GM12878 (cell line): ENCODE measurements around the gene WWTR1. TPM values are rescaled to one million over a fixed set of nuclear protein-coding genes. Genes with fewer than 3 reads are reported as not detected.

Experiments used
- ATAC-seq: fragments of 200-7000 bp; cut with Tn5 transposase; 3 replicates; pipeline ENCODE4 v1.9.1; 2020; ENCODE audit warnings: mild to moderate bottlenecking, moderate library complexity
- BruUV-seq: library from RNA; stranded (reverse); fragments of 400-500 nt; replicated peaks from 2 replicates; lab custom pipeline; 2021; lab: Mats Ljungman, UMichigan
- CTCF ChIA-PET: fragments of 300-600 bp; sonication (Branson Sonifier 250); formaldehyde crosslinking; extraction: SDS; loops from one replicate; lab custom pipeline; 2021; ENCODE audit warnings: inconsistent platforms; lab: Yijun Ruan, JAX
- POLR2A ChIA-PET: fragments of 350-600 bp; formaldehyde crosslinking; extraction: SDS; loops from one replicate; lab custom pipeline; 2021; ENCODE audit warnings: inconsistent platforms; lab: Charles Lee
- RAD21 ChIA-PET: fragments of 300-600 bp; sonication (Branson Sonifier 250); formaldehyde crosslinking; loops from one replicate; lab custom pipeline; 2023; ENCODE audit warnings: antibody characterized with exemption; ENCODE audit not compliant: unreplicated experiment; lab: Charles Lee
- SMC1A ChIA-PET: fragments of 300-600 bp; sonication (Branson Sonifier 250); formaldehyde crosslinking; loops from one replicate; lab custom pipeline; 2023; ENCODE audit not compliant: unreplicated experiment, uncharacterized antibody; lab: Charles Lee
- DNase-seq: peaks from one replicate; pipeline ENCODE4 v3.0.0-alpha.2; 2011; ENCODE audit warnings: low read depth, low spot score
- FAIRE-seq: peaks from 3 replicates; lab custom pipeline; 2011; peaks lifted over from hg19 to GRCh38; lab: Jason Lieb, UNC
- H2AFZ ChIP-seq: 2 replicates; pipeline ENCODE4 v1.6.0; 2011; ENCODE audit warnings: low read depth, low read length, control low read depth; ENCODE audit not compliant: control insufficient read depth
- H3K27ac ChIP-seq: 2 replicates; pipeline ENCODE4 v1.5.1; 2011; ENCODE audit warnings: control low read depth; ENCODE audit not compliant: control insufficient read depth, insufficient read depth
- H3K27me3 ChIP-seq, 2 experiments: replicated peaks in 1 of 2; 2 replicates each; pipeline versions ENCODE4 v1.6.0 to v1.6.1; 2011; ENCODE audit warnings: low read length in 1 of 2; ENCODE audit not compliant: control insufficient read depth in 2 of 2, insufficient read depth in 2 of 2
- H3K36me3 ChIP-seq, 2 experiments: 2 replicates each; pipeline ENCODE4 v1.5.1; 2011; ENCODE audit warnings: low read length in 1 of 2; ENCODE audit not compliant: control insufficient read depth in 2 of 2, insufficient read depth in 2 of 2
- H3K4me1 ChIP-seq: 2 replicates; pipeline ENCODE4 v1.6.1; 2011; ENCODE audit warnings: mild to moderate bottlenecking, low read length, moderate library complexity, mixed read lengths; ENCODE audit not compliant: control insufficient read depth, insufficient read depth
- H3K4me2 ChIP-seq: 2 replicates; pipeline ENCODE4 v1.6.0; 2011; ENCODE audit warnings: control low read depth; ENCODE audit not compliant: control insufficient read depth, insufficient read depth
- H3K4me3 ChIP-seq: fragments of 200-600 bp; sonication (generic); 2 replicates; pipeline ENCODE4 v1.5.1; 2016
- H3K79me2 ChIP-seq: 2 replicates; pipeline ENCODE4 v1.6.0; 2011; ENCODE audit warnings: low read length; ENCODE audit not compliant: control insufficient read depth, insufficient read depth
- H3K9ac ChIP-seq: 2 replicates; pipeline ENCODE4 v1.8.0; 2011; ENCODE audit warnings: low read length, control low read depth, mixed read lengths; ENCODE audit not compliant: control insufficient read depth, insufficient read depth
- H3K9me3 ChIP-seq: replicated peaks from 3 replicates; pipeline ENCODE4 v1.5.1; 2011; ENCODE audit warnings: mild to moderate bottlenecking, low read length; ENCODE audit not compliant: control insufficient read depth, insufficient read depth
- H4K20me1 ChIP-seq: 2 replicates; pipeline ENCODE4 v1.6.0; 2011; ENCODE audit not compliant: control insufficient read depth, insufficient read depth
- BRCA1 ChIP-seq: IDR thresholded peaks from 2 replicates; pipeline ENCODE4 v1.6.1; 2011; ENCODE audit warnings: low read depth, low read length, improper control_type of control experiment
- CBX3 ChIP-seq: fragments of 200-600 bp; sonication (generic); IDR thresholded peaks from 2 replicates; pipeline ENCODE4 v1.6.1; 2016; ENCODE audit warnings: low read depth, borderline replicate concordance
- CREB1 ChIP-seq: IDR thresholded peaks from 2 replicates; pipeline ENCODE4 v1.6.1; 2012; ENCODE audit warnings: low read depth, mild to moderate bottlenecking, inconsistent platforms
- EGR1 ChIP-seq, 2 experiments: IDR thresholded peaks; 1 replicate in 1 of 2; 2 replicates in 1 of 2; pipeline ENCODE4 v1.6.1; 2011 to 2012; ENCODE audit warnings: low read depth in 2 of 2, low read length in 2 of 2, borderline replicate concordance in 1 of 2, mild to moderate bottlenecking in 1 of 2, moderate library complexity in 1 of 2
- HDGF ChIP-seq: fragments of 450-650 bp; IDR thresholded peaks from 2 replicates; pipeline ENCODE4 v1.6.1; 2016; ENCODE audit warnings: antibody characterized with exemption
- NFXL1 ChIP-seq: fragments of 450-650 bp; IDR thresholded peaks from 2 replicates; pipeline ENCODE4 v1.6.1; 2017; ENCODE audit warnings: antibody characterized with exemption, mild to moderate bottlenecking, borderline replicate concordance
- PAX5 ChIP-seq: IDR thresholded peaks from 2 replicates; pipeline ENCODE4 v1.6.1; 2011; ENCODE audit warnings: low read depth, low read length, borderline replicate concordance
- PAX8 ChIP-seq: fragments of 450-650 bp; IDR thresholded peaks from 2 replicates; pipeline ENCODE4 v1.6.1; 2017; ENCODE audit warnings: mild to moderate bottlenecking, moderate library complexity
- RCOR1 ChIP-seq: conservative IDR thresholded peaks from 2 replicates; pipeline ENCODE4 v1.6.1; 2012; ENCODE audit warnings: low read depth, low read length, improper control_type of control experiment
- RFX5 ChIP-seq: IDR thresholded peaks from 2 replicates; pipeline ENCODE4 v1.6.1; 2011; ENCODE audit warnings: low read depth, low read length, improper control_type of control experiment
- SREBF2 ChIP-seq: IDR thresholded peaks from 2 replicates; pipeline ENCODE4 v1.6.1; 2012; ENCODE audit warnings: mild to moderate bottlenecking, low read length
- SUPT20H ChIP-seq: IDR thresholded peaks from 2 replicates; pipeline ENCODE4 v1.6.1; 2011; ENCODE audit warnings: low read depth, mild to moderate bottlenecking, low read length, moderate library complexity, borderline replicate concordance; ENCODE audit not compliant: control insufficient read depth
- ZNF274 ChIP-seq: IDR thresholded peaks from one replicate; pipeline ENCODE4 v1.8.0; 2011; ENCODE audit not compliant: insufficient read length, insufficient read depth
- ZZZ3 ChIP-seq: IDR thresholded peaks from 2 replicates; pipeline ENCODE4 v1.6.1; 2011; ENCODE audit warnings: low read depth; ENCODE audit not compliant: control insufficient read depth, insufficient read length
- WGBS: methylation state at CpG from one replicate; pipeline ENCODE4 v1.1.6; 2016; ENCODE audit warnings: low lambda C conversion rate; ENCODE audit not compliant: insufficient replicate concordance, insufficient coverage; ENCODE audit errors: missing lambda C conversion rate; 5-methylcytosine and 5-hydroxymethylcytosine counted together
- in situ Hi-C: fragments of 300-500 bp; cut with MboI; formaldehyde crosslinking; loops from 9 replicates; pipeline ENCODE4 v1.14.3; 2018; ENCODE audit warnings: mixed read lengths
- intact Hi-C: fragments of 100-400 bp; cut with micrococcal nuclease; formaldehyde crosslinking; loops from one replicate; pipeline ENCODE4 v1.14.2; 2022; ENCODE audit not compliant: unreplicated experiment
- polyA plus RNA-seq, 11 experiments: library from polyadenylated mRNA; depleted of rRNA in 4 of 11; unstranded in 6 of 11; stranded (reverse) in 5 of 11; fragments of >200 nt; fragmentation: Nextera tagmentation in 4 of 11; fragmentation: Illumina TruSeq in 1 of 11; extraction: Ambion mirVana in 4 of 11; extraction: Trizol in 1 of 11; gene quantifications; 1 replicate in 1 of 11; 2 replicates in 10 of 11; pipeline versions ENCODE4 v1.2.1 to v1.2.3, GENCODE V29; 2011 to 2016; ENCODE audit warnings: inconsistent platforms in 2 of 11, missing spikeins in 2 of 11, low read depth in 1 of 11
- total RNA-seq, 4 experiments: library from RNA; depleted of rRNA in 3 of 4; stranded (reverse); fragments of >200 nt in 3 of 4; fragmentation: Illumina TruSeq in 1 of 4; extraction: Trizol in 1 of 4; gene quantifications; 2 replicates each; pipeline versions ENCODE4 v1.2.1 to v1.2.3, GENCODE V29; 2013 to 2021
- TF ChIP-seq, protein P1 (sequence below): IDR thresholded peaks from 2 replicates; pipeline ENCODE4 v1.6.1; 2012; ENCODE audit warnings: low read depth, low read length, improper control_type of control experiment
- TF ChIP-seq, protein P2 (sequence below): fragments of 450-650 bp; conservative IDR thresholded peaks from 2 replicates; pipeline ENCODE4 v1.6.1; 2017; ENCODE audit warnings: mild to moderate bottlenecking, moderate library complexity
- TF ChIP-seq, protein P3 (sequence below): fragments of 450-650 bp; IDR thresholded peaks from 2 replicates; pipeline ENCODE4 v1.6.1; 2018; ENCODE audit warnings: borderline replicate concordance, mild to moderate bottlenecking; ENCODE audit not compliant: partially characterized antibody
- TF ChIP-seq, protein P4 (sequence below): fragments of 450-650 bp; IDR thresholded peaks from 2 replicates; pipeline ENCODE4 v1.6.1; 2016; ENCODE audit warnings: mild to moderate bottlenecking

WWTR1 gene
- total and polyA plus RNA-seq, 10 of the 15 experiments (the other 5 are each of a cell fraction or from before 2014, with no cell fraction given) = 2.5 to 18.5 (median 5.8) TPM

DNA sequence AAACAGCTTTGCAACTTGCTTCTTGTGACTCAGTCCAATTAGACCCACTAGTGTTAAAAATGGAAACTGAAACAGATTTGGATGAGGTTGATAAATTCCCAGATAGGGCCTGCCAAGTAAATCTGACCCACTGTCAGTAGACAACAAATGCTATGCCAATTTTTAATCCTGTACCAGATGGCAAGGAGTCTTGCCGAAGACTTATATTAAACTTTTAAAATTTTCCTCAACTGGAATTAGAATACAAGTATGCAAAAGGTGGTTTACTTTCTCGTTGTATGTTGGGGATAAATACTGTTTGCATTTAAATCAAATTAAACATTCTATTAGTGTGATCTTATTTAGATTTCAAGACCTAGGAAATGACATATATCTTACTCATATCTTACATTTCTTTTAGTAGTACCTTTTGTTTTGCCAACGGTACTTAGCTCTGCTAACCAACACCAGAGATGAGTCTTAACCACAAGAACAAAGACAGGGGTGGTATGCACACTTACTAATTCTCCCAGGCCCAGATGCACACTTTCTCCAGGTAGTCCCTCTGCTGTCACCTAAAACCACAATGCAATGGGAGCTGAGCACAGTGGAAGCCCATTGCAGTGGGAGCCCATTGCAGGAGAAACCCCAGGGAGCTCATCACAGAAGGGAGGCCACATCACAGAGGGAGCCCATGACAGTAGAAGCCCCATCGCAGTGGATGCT, 77.8 kb downstream of the WWTR1 start:
- Histone ChIP-seq H3K4me1 (peaks cover 75% of the 10 kb centered on the region), H3K79me2 (peaks cover 20% of the 10 kb centered on the region), H3K9me3 (no peaks in the 10 kb centered on the region), H3K27me3 (no peaks in the 10 kb centered on the region), H3K27ac (peak overlapping the region; percentile 63), H2AFZ (no peak overlapping the region), H3K4me2 (peak overlapping the region; percentile 58), H3K36me3 (no peaks in the 10 kb centered on the region; a peak in 1 of 4 replicates), H4K20me1 (no peaks in the 10 kb centered on the region), H3K9ac (no peak overlapping the region), H3K4me3 (peak overlapping the region; percentile 33; the same call in 1 of the 2 replicates)
- ChIA-PET CTCF (interaction anchor here (0.7 to 12.3 kb wide), 15 partner anchors 9 to 148 kb away, joined by 3 to 147 read pairs (median 5); partner anchors contain the start of gene WWTR1), RAD21 (interaction anchor here (0.8 to 5.1 kb wide), 18 partner anchors 9 to 228 kb away, joined by 3 to 117 read pairs (median 8); partner anchors contain the start of gene WWTR1), POLR2A (interaction anchor here (0.5 to 8.3 kb wide), 14 partner anchors 9 to 78 kb away, joined by 3 to 87 read pairs (median 6); partner anchors contain the start of gene WWTR1), SMC1A (interaction anchor here (0.6 to 16.2 kb wide), 23 partner anchors 8 to 137 kb away, joined by 3 to 505 read pairs (median 6); partner anchors contain the start of gene WWTR1)
- WGBS = 29% methylated on average over 4 of the region's 4 CpGs
- FAIRE-seq = no peak
- in situ Hi-C loops (loop anchor here (25.0 kb wide), 1 partner anchor 1268 kb away; no protein-coding TSS in a partner anchor), intact Hi-C loops (loop anchor here (5.0 kb wide), 1 partner anchor 42 kb away; no protein-coding TSS in a partner anchor)
- ATAC-seq = peak; percentile 73
- DNase-seq = no peak
- no TSS peak for BruUV-seq
- TF ChIP-seq HDGF (peak; percentile 77), CREB1 (no peak), SREBF2 (no peak), RFX5 (no peak), RCOR1 (no peak), PAX5 (0 out of 2 replicates have a peak, but pooled peaks have one; percentile 32), NFXL1 (no peak), BRCA1 (no peak), EGR1 (IDR thresholded peaks at IDR 0.05; ENCODE audit: borderline replicate concordance in 1 of 2, low read depth in 2 of 2, low read length in 2 of 2) (no peak), SUPT20H (no peak), CBX3 (no peak), PAX8 (no peak), ZNF274 (no peak), ZZZ3 (no peak)
- TF ChIP-seq, protein P1, sequence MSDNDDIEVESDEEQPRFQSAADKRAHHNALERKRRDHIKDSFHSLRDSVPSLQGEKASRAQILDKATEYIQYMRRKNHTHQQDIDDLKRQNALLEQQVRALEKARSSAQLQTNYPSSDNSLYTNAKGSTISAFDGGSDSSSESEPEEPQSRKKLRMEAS = no peak
- TF ChIP-seq, protein P2, sequence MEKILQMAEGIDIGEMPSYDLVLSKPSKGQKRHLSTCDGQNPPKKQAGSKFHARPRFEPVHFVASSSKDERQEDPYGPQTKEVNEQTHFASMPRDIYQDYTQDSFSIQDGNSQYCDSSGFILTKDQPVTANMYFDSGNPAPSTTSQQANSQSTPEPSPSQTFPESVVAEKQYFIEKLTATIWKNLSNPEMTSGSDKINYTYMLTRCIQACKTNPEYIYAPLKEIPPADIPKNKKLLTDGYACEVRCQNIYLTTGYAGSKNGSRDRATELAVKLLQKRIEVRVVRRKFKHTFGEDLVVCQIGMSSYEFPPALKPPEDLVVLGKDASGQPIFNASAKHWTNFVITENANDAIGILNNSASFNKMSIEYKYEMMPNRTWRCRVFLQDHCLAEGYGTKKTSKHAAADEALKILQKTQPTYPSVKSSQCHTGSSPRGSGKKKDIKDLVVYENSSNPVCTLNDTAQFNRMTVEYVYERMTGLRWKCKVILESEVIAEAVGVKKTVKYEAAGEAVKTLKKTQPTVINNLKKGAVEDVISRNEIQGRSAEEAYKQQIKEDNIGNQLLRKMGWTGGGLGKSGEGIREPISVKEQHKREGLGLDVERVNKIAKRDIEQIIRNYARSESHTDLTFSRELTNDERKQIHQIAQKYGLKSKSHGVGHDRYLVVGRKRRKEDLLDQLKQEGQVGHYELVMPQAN = no peak
- TF ChIP-seq, protein P3, sequence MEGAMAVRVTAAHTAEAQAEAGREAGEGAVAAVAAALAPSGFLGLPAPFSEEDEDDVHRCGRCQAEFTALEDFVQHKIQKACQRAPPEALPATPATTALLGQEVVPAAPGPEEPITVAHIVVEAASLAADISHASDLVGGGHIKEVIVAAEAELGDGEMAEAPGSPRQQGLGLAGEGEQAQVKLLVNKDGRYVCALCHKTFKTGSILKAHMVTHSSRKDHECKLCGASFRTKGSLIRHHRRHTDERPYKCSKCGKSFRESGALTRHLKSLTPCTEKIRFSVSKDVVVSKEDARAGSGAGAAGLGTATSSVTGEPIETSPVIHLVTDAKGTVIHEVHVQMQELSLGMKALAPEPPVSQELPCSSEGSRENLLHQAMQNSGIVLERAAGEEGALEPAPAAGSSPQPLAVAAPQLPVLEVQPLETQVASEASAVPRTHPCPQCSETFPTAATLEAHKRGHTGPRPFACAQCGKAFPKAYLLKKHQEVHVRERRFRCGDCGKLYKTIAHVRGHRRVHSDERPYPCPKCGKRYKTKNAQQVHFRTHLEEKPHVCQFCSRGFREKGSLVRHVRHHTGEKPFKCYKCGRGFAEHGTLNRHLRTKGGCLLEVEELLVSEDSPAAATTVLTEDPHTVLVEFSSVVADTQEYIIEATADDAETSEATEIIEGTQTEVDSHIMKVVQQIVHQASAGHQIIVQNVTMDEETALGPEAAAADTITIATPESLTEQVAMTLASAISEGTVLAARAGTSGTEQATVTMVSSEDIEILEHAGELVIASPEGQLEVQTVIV = no peak
- TF ChIP-seq, protein P4, sequence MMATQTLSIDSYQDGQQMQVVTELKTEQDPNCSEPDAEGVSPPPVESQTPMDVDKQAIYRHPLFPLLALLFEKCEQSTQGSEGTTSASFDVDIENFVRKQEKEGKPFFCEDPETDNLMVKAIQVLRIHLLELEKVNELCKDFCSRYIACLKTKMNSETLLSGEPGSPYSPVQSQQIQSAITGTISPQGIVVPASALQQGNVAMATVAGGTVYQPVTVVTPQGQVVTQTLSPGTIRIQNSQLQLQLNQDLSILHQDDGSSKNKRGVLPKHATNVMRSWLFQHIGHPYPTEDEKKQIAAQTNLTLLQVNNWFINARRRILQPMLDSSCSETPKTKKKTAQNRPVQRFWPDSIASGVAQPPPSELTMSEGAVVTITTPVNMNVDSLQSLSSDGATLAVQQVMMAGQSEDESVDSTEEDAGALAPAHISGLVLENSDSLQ = peak; percentile 16; the same call in 1 of the 2 replicates
